SK-N-SH (cell line): ENCODE data around the gene TRIM42. TPM values are rescaled to one million over a fixed set of nuclear protein-coding genes. Genes with fewer than 3 reads are reported as not detected.

ENCODE experiments used
- CTCF ChIA-PET: fragments of 300-600, 350-600 bp; formaldehyde crosslinking; extraction: SDS; loops from one replicate; lab custom pipeline; 2021; lab: Yijun Ruan, JAX
- POLR2A ChIA-PET: fragments of 350-600 bp; sonication (Branson Sonifier 250); formaldehyde crosslinking; extraction: SDS; loops from one replicate; lab custom pipeline; 2020; ENCODE audit warnings: antibody characterized with exemption, inconsistent platforms; lab: Yijun Ruan, JAX
- DNase-seq: peaks from one replicate; pipeline ENCODE4 v3.0.0; 2012
- H2AFZ ChIP-seq: fragments of 200-600 bp; sonication (generic); 2 replicates; pipeline ENCODE4 v1.8.1; 2016; ENCODE audit warnings: antibody characterized with exemption, mild to moderate bottlenecking, low read depth
- H3F3A ChIP-seq: fragments of 200-600 bp; sonication (generic); replicated peaks from 2 replicates; pipeline ENCODE3; 2016; ENCODE audit warnings: antibody characterized with exemption, mild to moderate bottlenecking; ENCODE audit not compliant: insufficient read depth
- H3K27ac ChIP-seq, 2 experiments: fragments of 200-500 bp in 1 of 2; fragments of 200-600 bp in 1 of 2; sonication (Bioruptor generic) in 1 of 2; sonication (generic), shearing (Covaris generic) in 1 of 2; 2 replicates each; pipeline versions ENCODE4 v1.5.1 to v1.6.1; 2014 to 2016; ENCODE audit warnings: low read depth in 2 of 2, inconsistent platforms in 1 of 2, low read length in 1 of 2, mild to moderate bottlenecking in 1 of 2, mixed read lengths in 1 of 2
- H3K27me3 ChIP-seq: fragments of 200-600 bp; sonication (generic), shearing (Covaris generic); 2 replicates; pipeline ENCODE4 v1.6.1; 2016; ENCODE audit warnings: mixed run types; ENCODE audit not compliant: insufficient read depth
- H3K36me3 ChIP-seq, 2 experiments: fragments of 200-500 bp in 1 of 2; fragments of 200-600 bp in 1 of 2; sonication (Bioruptor generic) in 1 of 2; sonication (generic) in 1 of 2; replicated peaks in 1 of 2; 2 replicates each; pipeline versions ENCODE3 to v1.5.1; 2014 to 2016; ENCODE audit warnings: low read length in 1 of 2, mild to moderate bottlenecking in 1 of 2; ENCODE audit not compliant: insufficient read depth in 2 of 2, control insufficient read depth in 1 of 2
- H3K4me1 ChIP-seq, 2 experiments: fragments of 200-500 bp in 1 of 2; fragments of 200-600 bp in 1 of 2; sonication (Bioruptor generic) in 1 of 2; sonication (generic), shearing (Covaris generic) in 1 of 2; 2 replicates each; pipeline versions ENCODE4 v1.5.1 to v1.6.1; 2014 to 2016; ENCODE audit warnings: low read depth in 1 of 2, low read length in 1 of 2, mixed run types in 1 of 2; ENCODE audit not compliant: insufficient read depth in 2 of 2, control insufficient read depth in 1 of 2
- H3K4me2 ChIP-seq: fragments of 200-600 bp; sonication (generic), shearing (Covaris generic); 2 replicates; pipeline ENCODE4 v1.6.1; 2017; ENCODE audit warnings: mixed run types
- H3K4me3 ChIP-seq, 2 experiments: fragments of 200-500 bp in 1 of 2; fragments of 200-600 bp in 1 of 2; sonication (Bioruptor generic) in 1 of 2; sonication (generic), shearing (Covaris generic) in 1 of 2; 2 replicates each; pipeline versions ENCODE4 v1.5.1 to v1.8.1; 2014 to 2016; ENCODE audit warnings: low read depth in 2 of 2, inconsistent platforms in 1 of 2, low read length in 1 of 2, mild to moderate bottlenecking in 1 of 2, mixed read lengths in 1 of 2, moderate library complexity in 1 of 2
- H3K79me2 ChIP-seq: fragments of 200-600 bp; sonication (generic); 2 replicates; pipeline ENCODE4 v1.8.1; 2017; ENCODE audit warnings: mild to moderate bottlenecking; ENCODE audit not compliant: insufficient read depth
- H3K9ac ChIP-seq: fragments of 200-600 bp; sonication (generic); 2 replicates; pipeline ENCODE4 v1.6.1; 2017; ENCODE audit warnings: mixed run types
- H3K9me2 ChIP-seq: fragments of 200-600 bp; sonication (generic); 2 replicates; pipeline ENCODE4 v1.6.1; 2017; ENCODE audit warnings: mixed run types
- H3K9me3 ChIP-seq: fragments of 200-600 bp; sonication (generic); 2 replicates; pipeline ENCODE4 v1.6.1; 2017; ENCODE audit warnings: mixed run types, mild to moderate bottlenecking, moderate library complexity
- H4K20me1 ChIP-seq: fragments of 200-600 bp; sonication (generic); 2 replicates; pipeline ENCODE4 v1.6.1; 2017; ENCODE audit warnings: mild to moderate bottlenecking, mixed run types; ENCODE audit not compliant: insufficient read depth
- CHD2 ChIP-seq: fragments of 150-350 bp; IDR thresholded peaks from 2 replicates; pipeline ENCODE4 v1.6.1; 2018; ENCODE audit warnings: low read length; ENCODE audit not compliant: partially characterized antibody
- CTCF ChIP-seq: fragments of 200-600 bp; sonication (generic); IDR thresholded peaks from 2 replicates; pipeline ENCODE4 v1.6.1; 2017; ENCODE audit warnings: antibody characterized with exemption, mild to moderate bottlenecking, moderate library complexity
- FOXM1 ChIP-seq: IDR thresholded peaks from 2 replicates; pipeline ENCODE4 v1.4.0; 2012; ENCODE audit warnings: low read depth, mild to moderate bottlenecking
- MEF2A ChIP-seq: IDR thresholded peaks from 2 replicates; pipeline ENCODE4 v1.4.0; 2012; ENCODE audit warnings: low read depth, borderline replicate concordance
- MXI1 ChIP-seq: IDR thresholded peaks from 2 replicates; pipeline ENCODE4 v1.6.1; 2012; ENCODE audit warnings: mild to moderate bottlenecking, low read depth, low read length, improper control_type of control experiment
- SMC3 ChIP-seq: IDR thresholded peaks from 2 replicates; pipeline ENCODE4 v1.6.1; 2012; ENCODE audit warnings: low read depth, low read length, improper control_type of control experiment
- TAF1 ChIP-seq: IDR thresholded peaks from 2 replicates; pipeline ENCODE4 v1.6.1; 2012; ENCODE audit warnings: low read depth, mild to moderate bottlenecking, low read length, moderate library complexity, borderline replicate concordance
- TEAD4 ChIP-seq: IDR thresholded peaks from 2 replicates; pipeline ENCODE4 v1.4.0; 2012; ENCODE audit warnings: mild to moderate bottlenecking, borderline replicate concordance; ENCODE audit not compliant: insufficient read depth
- WGBS: methylation state at CpG from one replicate; pipeline ENCODE4 v1.1.6; 2017; ENCODE audit warnings: low lambda C conversion rate; 5-methylcytosine and 5-hydroxymethylcytosine counted together
- polyA plus RNA-seq, 3 experiments: library from polyadenylated mRNA; depleted of rRNA; stranded (reverse); fragments of >200 nt; gene quantifications; 2 replicates each; pipeline ENCODE4 v1.2.3, GENCODE V29; 2012
- TF ChIP-seq, protein P1 (sequence below): IDR thresholded peaks from 2 replicates; pipeline ENCODE4; 2012

TRIM42 gene
- polyA plus RNA-seq, 1 of the 3 experiments (the other 2 are of a cell fraction): not detected

GRCh38 chr3:140710711-140711389 is 33.0 kb downstream of the TRIM42 start:
- Histone ChIP-seq H4K20me1 (no peaks in the 10 kb centered on the region), H3K4me2 (no peak overlapping the region), H3K36me3 (no peaks in the 10 kb centered on the region), H3K9me2 (no peaks in the 10 kb centered on the region), H3K9me3 (no peaks in the 10 kb centered on the region), H3K4me1 (no peaks in the 10 kb centered on the region), H2AFZ (no peak overlapping the region), H3K4me3 (no peak overlapping the region), H3K27ac (no peak overlapping the region), H3K79me2 (no peaks in the 10 kb centered on the region), H3K27me3 (no peaks in the 10 kb centered on the region), H3F3A (no peaks in the 10 kb centered on the region), H3K9ac (no peak overlapping the region)
- TF ChIP-seq CHD2: no peak
- TF ChIP-seq, protein P1, sequence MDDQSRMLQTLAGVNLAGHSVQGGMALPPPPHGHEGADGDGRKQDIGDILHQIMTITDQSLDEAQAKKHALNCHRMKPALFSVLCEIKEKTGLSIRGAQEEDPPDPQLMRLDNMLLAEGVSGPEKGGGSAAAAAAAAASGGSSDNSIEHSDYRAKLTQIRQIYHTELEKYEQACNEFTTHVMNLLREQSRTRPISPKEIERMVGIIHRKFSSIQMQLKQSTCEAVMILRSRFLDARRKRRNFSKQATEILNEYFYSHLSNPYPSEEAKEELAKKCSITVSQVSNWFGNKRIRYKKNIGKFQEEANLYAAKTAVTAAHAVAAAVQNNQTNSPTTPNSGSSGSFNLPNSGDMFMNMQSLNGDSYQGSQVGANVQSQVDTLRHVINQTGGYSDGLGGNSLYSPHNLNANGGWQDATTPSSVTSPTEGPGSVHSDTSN: no peak
- CTCF ChIA-PET: no interaction called here
- 0% methylated on average over 2 of the region's 2 CpGs for WGBS
- POLR2A ChIA-PET: interaction anchor here (0.7 kb wide), 1 partner anchor 35 kb away, joined by 3 read pairs; no protein-coding TSS in a partner anchor
- DNase-seq: no peak

- no peak for DNase-seq
- H3K9me2 ChIP-seq: no peaks in the 10 kb centered on the region
- H3K36me3 ChIP-seq: no peaks in the 10 kb centered on the region
- 21% methylated on average over 4 of the region's 4 CpGs for WGBS
- H3K27ac ChIP-seq: no peak overlapping the region
- H3K4me1 ChIP-seq: no peaks in the 10 kb centered on the region
- no peaks in the 10 kb centered on the region for H4K20me1 ChIP-seq
- CTCF ChIA-PET: no interaction called here
- no peak overlapping the region for H3K9ac ChIP-seq
- no peak overlapping the region for H3K4me3 ChIP-seq
- POLR2A ChIA-PET: no interaction called here
- H3K27me3 ChIP-seq: no peaks in the 10 kb centered on the region
- no peaks in the 10 kb centered on the region for H3F3A ChIP-seq
- H3K9me3 ChIP-seq: no peaks in the 10 kb centered on the region
- TF ChIP-seq TAF1 (no peak), TEAD4 (no peak), CTCF (no peak), MEF2A (no peak)
- H3K4me2 ChIP-seq: no peak overlapping the region
- no peaks in the 10 kb centered on the region for H3K79me2 ChIP-seq
- no peak overlapping the region for H2AFZ ChIP-seq
These were observed 33.6 kb downstream of the TRIM42 start for GRCh38 chr3:140711390-140712035.

DNA sequence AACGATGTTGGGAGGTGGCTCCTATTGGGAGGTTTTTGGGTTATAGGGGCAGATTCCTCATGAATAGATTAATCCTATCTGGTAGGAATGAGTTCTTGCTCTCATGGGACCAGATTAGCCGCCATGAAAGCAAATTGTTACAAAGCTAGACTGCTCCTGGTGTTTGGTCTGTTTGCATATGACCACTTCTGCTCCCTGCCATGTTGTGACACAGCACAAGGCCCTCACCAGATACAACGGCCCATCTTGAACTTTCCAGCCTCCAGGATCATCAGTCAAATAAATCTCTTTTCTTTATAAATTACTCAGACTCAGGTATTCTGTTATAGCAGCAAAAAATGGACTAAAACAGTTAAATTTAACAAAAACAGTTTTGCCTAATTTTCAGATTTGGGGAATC is 34.4 kb downstream of the TRIM42 start:
- Histone ChIP-seq H3K9ac (no peak overlapping the region), H3K79me2 (no peaks in the 10 kb centered on the region), H3K4me1 (no peaks in the 10 kb centered on the region), H3F3A (no peaks in the 10 kb centered on the region), H3K4me3 (no peak overlapping the region), H3K36me3 (no peaks in the 10 kb centered on the region)
- POLR2A ChIA-PET: no interaction called here
- no peak for TF ChIP-seq SMC3
- no peak for TF ChIP-seq FOXM1
- TF ChIP-seq MXI1: no peak
- TF ChIP-seq, all 33 proteins: peak for 0
- H3K9me3 ChIP-seq: no peaks in the 10 kb centered on the region
- DNase-seq: no peak
- 12% methylated on average over 3 of the region's 3 CpGs for WGBS
- no peak overlapping the region for H3K27ac ChIP-seq
- no peaks in the 10 kb centered on the region for H4K20me1 ChIP-seq
- H2AFZ ChIP-seq: no peak overlapping the region
- no peak overlapping the region for H3K4me2 ChIP-seq
- no peaks in the 10 kb centered on the region for H3K9me2 ChIP-seq
- CTCF ChIA-PET: no interaction called here
- no peaks in the 10 kb centered on the region for H3K27me3 ChIP-seq
